Kasumi-1 (cell line): Measurements from ENCODE around the gene CDK14.
A peak's percentile ranks its signal among the peaks of the same experiment; 100 is the strongest.
"Not testable (repeated sequence)": the region's sequence is repeated elsewhere in the genome, so short reads cannot be mapped to it uniquely, and the experiment has no call there.

Experiments
- DNase-seq, 2 experiments: peaks; one replicate each; lab custom pipeline; 2025; lab: John Stamatoyannopoulos, UW

The CDK14 gene

GRCh38 chr7:91164506-91164905, 568.4 kb downstream of the CDK14 start:
- DNase-seq = no peak

- peak; percentile 5 to 18 for DNase-seq
These were observed 569.1 kb downstream of the CDK14 start for GRCh38 chr7:91165006-91165845.

GRCh38 chr7:91165846-91166230, 569.7 kb downstream of the CDK14 start:
- DNase-seq = no peak

GRCh38 chr7:91168871-91169829, 573.0 kb downstream of the CDK14 start:
- DNase-seq = no peak

GRCh38 chr7:91169830-91170191, 573.7 kb downstream of the CDK14 start:
- DNase-seq = no peak

- not testable (repeated sequence) for DNase-seq
These were observed 577.1 kb downstream of the CDK14 start for GRCh38 chr7:91173265-91173664.

- DNase-seq = no peak
These were observed 584.6 kb downstream of the CDK14 start for GRCh38 chr7:91180746-91181145.

- no peak for DNase-seq
These were observed 585.8 kb downstream of the CDK14 start for GRCh38 chr7:91181949-91182348.

GRCh38 chr7:91182819-91183764, 587.0 kb downstream of the CDK14 start:
- DNase-seq = no peak

GRCh38 chr7:91185771-91186170, 589.6 kb downstream of the CDK14 start:
- DNase-seq = no peak

GRCh38 chr7:91187061-91187460, 590.9 kb downstream of the CDK14 start:
- DNase-seq = no peak

- no peak for DNase-seq
These were observed 595.6 kb downstream of the CDK14 start for GRCh38 chr7:91191771-91192170.

GRCh38 chr7:91193141-91193540, 597.0 kb downstream of the CDK14 start:
- DNase-seq = no peak

- DNase-seq = no peak
These were observed 598.7 kb downstream of the CDK14 start for GRCh38 chr7:91194841-91195240.

GRCh38 chr7:91196058-91196457, 599.9 kb downstream of the CDK14 start:
- DNase-seq = no peak

GRCh38 chr7:91198371-91198770, 602.2 kb downstream of the CDK14 start:
- DNase-seq = no peak

GRCh38 chr7:91199601-91200000, 603.5 kb downstream of the CDK14 start:
- no peak for DNase-seq

- DNase-seq = no peak
These were observed 605.5 kb downstream of the CDK14 start for GRCh38 chr7:91201442-91202113.

- no peak for DNase-seq
These were observed 610.3 kb downstream of the CDK14 start for GRCh38 chr7:91206361-91206960.

- DNase-seq = no peak
These were observed 616.5 kb downstream of the CDK14 start for GRCh38 chr7:91212582-91212981.

- DNase-seq = no peak
These were observed 630.3 kb downstream of the CDK14 start for GRCh38 chr7:91226411-91226810.
